ENCODE measurements around the gene SPAG8. TPM values are rescaled to one million over a fixed set of nuclear protein-coding genes. Genes with fewer than 3 reads are reported as not detected.

SPAG8 gene
- polyA plus RNA-seq, 1 donor (not counting 4 experiments of a cell fraction or from before 2014, with no cell fraction given), result 0.08 TPM

- Histone ChIP-seq H3K36me3 (ENCODE audit: control insufficient read depth in 2 of 2, extremely low read depth in 1 of 2, insufficient read depth in 2 of 2, low read length in 2 of 2) (no peaks in the 10 kb centered on the region), H3K27me3 (ENCODE audit: control insufficient read depth, extremely low read depth, insufficient read depth, low read length) (no peaks in the 10 kb centered on the region), H3K27ac (ENCODE audit: control insufficient read depth, insufficient read depth, low read length) (no peak overlapping the region), H3K9me1 (ENCODE audit: control insufficient read depth, extremely low read depth, insufficient read depth, low read length) (no peaks in the 10 kb centered on the region), H3K4me3 (ENCODE audit: control insufficient read depth in 2 of 3, extremely low read depth in 1 of 3, insufficient read depth in 2 of 3, low read depth in 1 of 3, low read length in 3 of 3) (no peak overlapping the region), H2AFZ (ENCODE audit: control insufficient read depth, low read length) (no peak overlapping the region), H3K79me2 (ENCODE audit: control insufficient read depth, insufficient read depth, low read length) (no peaks in the 10 kb centered on the region), H3K9me3 (ENCODE audit: control insufficient read depth, low read depth, low read length) (no peaks in the 10 kb centered on the region), H3K9ac (ENCODE audit: control insufficient read depth, extremely low read depth, insufficient read depth, low read length) (no peak overlapping the region), H3K4me2 (ENCODE audit: control insufficient read depth, extremely low read depth, insufficient read depth, low read depth, low read length) (no peak overlapping the region), H3K4me1 (ENCODE audit: control insufficient read depth, extremely low read depth, insufficient read depth, low read length) (peaks cover 8% of the 10 kb centered on the region), H4K20me1 (ENCODE audit: control insufficient read depth, extremely low read depth, insufficient read depth, low read length) (no peaks in the 10 kb centered on the region)
- dilution Hi-C loops (cut with MboI; ENCODE audit: extremely low pct_ligation_motif_present, low sequenced_read_pairs), result no loop called here
- no peak for DNase-seq (ENCODE audit: low read depth, low spot score)
- TF ChIP-seq EZH2 (IDR thresholded peaks at IDR 0.05; ENCODE audit: low read length), result no peak
- TF ChIP-seq CTCF (optimal IDR thresholded peaks at IDR 0.05 in 1 of 3, IDR thresholded peaks at IDR 0.05 in 1 of 3, conservative IDR thresholded peaks at IDR 0.05 in 1 of 3; ENCODE audit: extremely low read depth in 1 of 3, insufficient read depth in 2 of 3, low read length in 3 of 3), result no peak
- no peak for FAIRE-seq
Observed at GRCh38 chr9:35766997-35767396, 45.1 kb downstream of the SPAG8 start.

GRCh38 chr9:35763803-35764202, 48.3 kb downstream of the SPAG8 start:
- H3K27ac ChIP-seq (ENCODE audit: control insufficient read depth, insufficient read depth, low read length), result no peak overlapping the region
- H3K9me3 ChIP-seq (ENCODE audit: control insufficient read depth, low read depth, low read length), result no peaks in the 10 kb centered on the region
- no peak overlapping the region for H3K4me3 ChIP-seq (ENCODE audit: control insufficient read depth in 2 of 3, extremely low read depth in 1 of 3, insufficient read depth in 2 of 3, low read depth in 1 of 3, low read length in 3 of 3)
- no peaks in the 10 kb centered on the region for H3K36me3 ChIP-seq (ENCODE audit: control insufficient read depth in 2 of 2, extremely low read depth in 1 of 2, insufficient read depth in 2 of 2, low read length in 2 of 2)
- H3K79me2 ChIP-seq (ENCODE audit: control insufficient read depth, insufficient read depth, low read length), result peaks cover 1% of the 10 kb centered on the region
- TF ChIP-seq EZH2 (IDR thresholded peaks at IDR 0.05; ENCODE audit: low read length) (no peak), CTCF (optimal IDR thresholded peaks at IDR 0.05 in 1 of 3, IDR thresholded peaks at IDR 0.05 in 1 of 3, conservative IDR thresholded peaks at IDR 0.05 in 1 of 3; ENCODE audit: extremely low read depth in 1 of 3, insufficient read depth in 2 of 3, low read length in 3 of 3) (no peak)
- no peak overlapping the region for H2AFZ ChIP-seq (ENCODE audit: control insufficient read depth, low read length)
- H3K27me3 ChIP-seq (ENCODE audit: control insufficient read depth, extremely low read depth, insufficient read depth, low read length), result no peaks in the 10 kb centered on the region
- no peak for FAIRE-seq
- dilution Hi-C loops (cut with MboI; ENCODE audit: extremely low pct_ligation_motif_present, low sequenced_read_pairs), result no loop called here
- H3K4me1 ChIP-seq (ENCODE audit: control insufficient read depth, extremely low read depth, insufficient read depth, low read length), result no peaks in the 10 kb centered on the region
- no peaks in the 10 kb centered on the region for H3K9me1 ChIP-seq (ENCODE audit: control insufficient read depth, extremely low read depth, insufficient read depth, low read length)
- no peak overlapping the region for H3K9ac ChIP-seq (ENCODE audit: control insufficient read depth, extremely low read depth, insufficient read depth, low read length)
- DNase-seq (ENCODE audit: low read depth, low spot score), result no peak
- H3K4me2 ChIP-seq (ENCODE audit: control insufficient read depth, extremely low read depth, insufficient read depth, low read depth, low read length), result no peak overlapping the region
- H4K20me1 ChIP-seq (ENCODE audit: control insufficient read depth, extremely low read depth, insufficient read depth, low read length), result no peaks in the 10 kb centered on the region

All from keratinocyte (primary cell).